Spleen (tissue), 11 donors: ENCODE measurements around the gene MT1G. TPM values are rescaled to one million over a fixed set of nuclear protein-coding genes. Genes with fewer than 3 reads are reported as not detected.
A peak's percentile ranks its signal among the peaks of the same experiment; 100 is the strongest.

Source experiments
- DNase-seq: peaks from one replicate; pipeline ENCODE4 v3.0.0-alpha.2; 2020
- H3K27ac ChIP-seq, 8 donors: fragments of 200-600 bp; sonication (generic) in 7 of 8; 1 replicate in 4 of 8; 2 replicates in 4 of 8; pipeline versions ENCODE4 v1.5.0 to v1.8.0; 2016 to 2021; ENCODE audit warnings: inconsistent platforms in 4 of 8, mild to moderate bottlenecking in 4 of 8, moderate library complexity in 1 of 8
- H3K27me3 ChIP-seq, 7 donors: fragments of 200-600 bp; sonication (generic) in 6 of 7; replicated peaks in 1 of 7; 1 replicate in 4 of 7; 2 replicates in 3 of 7; pipeline versions ENCODE4 v1.5.0 to v1.8.0; 2016 to 2021; ENCODE audit warnings: inconsistent platforms in 3 of 7, mild to moderate bottlenecking in 1 of 7
- H3K36me3 ChIP-seq, 6 donors: fragments of 200-600 bp; sonication (generic) in 5 of 6; 1 replicate in 4 of 6; 2 replicates in 2 of 6; pipeline versions ENCODE4 v1.5.0 to v1.8.0; 2016 to 2021; ENCODE audit warnings: inconsistent platforms in 2 of 6
- H3K4me1 ChIP-seq, 6 donors: fragments of 200-600 bp; sonication (generic) in 5 of 6; 1 replicate in 3 of 6; 2 replicates in 3 of 6; pipeline versions ENCODE4 v1.5.0 to v1.8.0; 2016 to 2021; ENCODE audit warnings: inconsistent platforms in 3 of 6
- H3K4me3 ChIP-seq, 8 donors: fragments of 200-600 bp; sonication (generic) in 7 of 8; 1 replicate in 4 of 8; 2 replicates in 4 of 8; pipeline versions ENCODE4 v1.5.0 to v1.8.0; 2016 to 2021; ENCODE audit warnings: inconsistent platforms in 4 of 8, mild to moderate bottlenecking in 4 of 8, moderate library complexity in 2 of 8
- H3K9me3 ChIP-seq, 8 donors: fragments of 200-600 bp; sonication (generic) in 7 of 8; 1 replicate in 4 of 8; 2 replicates in 4 of 8; pipeline versions ENCODE4 v1.5.0 to v1.8.0; 2016 to 2021; ENCODE audit warnings: inconsistent platforms in 4 of 8
- CTCF ChIP-seq, 11 experiments: fragments of 200-600 bp in 7 of 11; fragments of 450-650 bp in 4 of 11; sonication (generic) in 4 of 11; IDR thresholded peaks in 8 of 11; conservative IDR thresholded peaks in 3 of 11; 1 replicate in 7 of 11; 2 replicates in 4 of 11; pipeline versions ENCODE4 v1.4.0 to v1.8.0; 2016 to 2021; ENCODE audit warnings: antibody characterized with exemption in 11 of 11, inconsistent platforms in 4 of 11, mild to moderate bottlenecking in 1 of 11
- POLR2A ChIP-seq, 3 donors: fragments of 450-650 bp; IDR thresholded peaks; one replicate each; pipeline ENCODE4 v1.5.1; 2017; ENCODE audit warnings: antibody characterized with exemption in 3 of 3, mild to moderate bottlenecking in 1 of 3
- POLR2AphosphoS5 ChIP-seq, 3 donors: sonication (generic); formaldehyde crosslinking; IDR thresholded peaks; one replicate each; pipeline ENCODE4 v1.5.1; 2017; ENCODE audit warnings: antibody characterized with exemption in 3 of 3
- WGBS, 5 donors: extraction: QIAGEN DNeasy Blood & Tissue Kit in 3 of 5; methylation state at CpG; one replicate each; pipeline versions ENCODE4 v1.1.5 to v1.1.7; 2013 to 2018; 5-methylcytosine and 5-hydroxymethylcytosine counted together
- intact Hi-C: fragments of 100-400 bp; cut with DNase I; formaldehyde crosslinking; loops from one replicate; pipeline ENCODE4 v1.15.0; 2023; ENCODE audit warnings: low total_unique reads
- polyA plus RNA-seq, 3 donors: library from polyadenylated mRNA; stranded (reverse); fragments of 200-250 nt; gene quantifications; one replicate each; pipeline ENCODE4 v1.2.1, GENCODE V29; 2013
- total RNA-seq, 7 donors: library from RNA; depleted of rRNA in 3 of 7; stranded (reverse); fragments of >200 nt in 3 of 7; fragmentation: NEBNext Ultra II Directional in 4 of 7; extraction: Animal tissue kit (Norgen Biotek cat#: 25700) in 4 of 7; gene quantifications; one replicate each; pipeline versions ENCODE4 v1.1.0 to v1.2.1, GENCODE V29; 2016 to 2021
- donor health status: healthy with polysubstance abuse.
- donor health status: DM: no; HTN: no; CAD: no; lungs with moderate emphysema.
- donor health status: DM: no; HTN: no; CAD: no.
- donor health status: Bipolar disorder and iron deficiency.
- donor health status: healthy.
- donor health status: DM: no; HTN: no; CAD: no.
- donor health status: DM: yes; HTN: yes; CAD: no.

MT1G gene
- total and polyA plus RNA-seq, 10 donors: 1.1 to 12.2 (median 3.9) TPM; not detected in 5

GRCh38 chr16:56684926-56685590 lies 17.2 kb upstream of the MT1G start:
- 84 to 91% (median 90%) methylated on average over 4 of the region's 4 CpGs for WGBS, 5 donors
- peaks cover 0 to 30% (median 23%) of the 10 kb centered on the region in 6 donors for H3K4me1 ChIP-seq
- H3K9me3 ChIP-seq: peaks cover 0 to 11% (median 3%) of the 10 kb centered on the region in 8 donors
- peaks cover 0 to 6% (median 0%) of the 10 kb centered on the region in 7 donors for H3K27me3 ChIP-seq
- intact Hi-C loops: loop anchor here (10.0 kb wide), 1 partner anchor 80 kb away; the partner anchor contains the start of gene MT2A
- no peak overlapping the region for H3K4me3 ChIP-seq
- DNase-seq: no peak
- no peak for TF ChIP-seq CTCF (IDR thresholded peaks at IDR 0.05 in 8 of 11, conservative IDR thresholded peaks at IDR 0.05 in 3 of 11)
- TF ChIP-seq POLR2A (IDR thresholded peaks at IDR 0.05): no peak
- TF ChIP-seq POLR2AphosphoS5 (IDR thresholded peaks at IDR 0.05): no peak
- H3K36me3 ChIP-seq: no peaks in the 10 kb centered on the region
- no peak overlapping the region for H3K27ac ChIP-seq

DNA sequence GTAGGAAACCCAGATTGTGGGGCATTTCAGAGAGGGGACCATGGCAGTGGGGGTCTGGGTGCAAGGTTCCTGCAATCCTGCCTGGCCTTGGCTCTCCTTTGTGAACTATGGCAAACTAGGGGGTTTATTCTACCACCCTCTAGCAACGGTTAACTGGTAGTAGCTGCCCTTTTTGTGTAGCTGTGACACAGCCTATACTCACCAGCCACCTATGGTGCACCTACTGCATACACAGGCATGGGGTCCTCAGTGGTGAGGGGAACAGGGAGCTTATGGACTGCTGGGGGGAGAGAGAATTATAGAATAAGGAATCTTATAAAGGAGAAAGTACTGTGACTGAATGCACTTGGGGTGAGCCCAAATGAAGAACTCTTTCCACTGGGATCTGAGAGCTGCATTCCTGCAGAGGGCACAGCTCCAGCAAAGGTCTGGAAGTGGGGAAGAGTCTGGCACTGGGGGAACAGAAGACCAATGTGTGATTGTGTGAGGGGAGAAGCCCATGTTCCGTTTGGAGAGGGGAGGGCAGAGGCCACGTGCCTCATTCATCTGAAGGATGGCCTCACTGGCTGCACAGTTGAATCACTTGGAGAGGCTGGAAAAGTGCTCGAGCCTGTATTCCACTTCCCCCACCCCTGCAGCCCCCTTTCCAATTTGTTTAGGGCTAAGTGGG lies 16.5 kb upstream of the MT1G start:
- Histone ChIP-seq H3K4me3 (no peak overlapping the region), H3K27ac (no peak overlapping the region), H3K4me1 (peaks cover 0 to 30% (median 23%) of the 10 kb centered on the region in 6 donors), H3K27me3 (peaks cover 0 to 6% (median 0%) of the 10 kb centered on the region in 7 donors), H3K9me3 (peaks cover 0 to 11% (median 3%) of the 10 kb centered on the region in 8 donors), H3K36me3 (no peaks in the 10 kb centered on the region)
- WGBS, 5 donors: 70 to 83% (median 79%) methylated on average over 4 of the region's 4 CpGs
- no peak for TF ChIP-seq POLR2A (IDR thresholded peaks at IDR 0.05)
- TF ChIP-seq POLR2AphosphoS5 (IDR thresholded peaks at IDR 0.05): no peak
- no peak for TF ChIP-seq CTCF (IDR thresholded peaks at IDR 0.05 in 8 of 11, conservative IDR thresholded peaks at IDR 0.05 in 3 of 11)
- intact Hi-C loops: loop anchor here (10.0 kb wide), 1 partner anchor 80 kb away; the partner anchor contains the start of gene MT2A
- DNase-seq: no peak

DNA sequence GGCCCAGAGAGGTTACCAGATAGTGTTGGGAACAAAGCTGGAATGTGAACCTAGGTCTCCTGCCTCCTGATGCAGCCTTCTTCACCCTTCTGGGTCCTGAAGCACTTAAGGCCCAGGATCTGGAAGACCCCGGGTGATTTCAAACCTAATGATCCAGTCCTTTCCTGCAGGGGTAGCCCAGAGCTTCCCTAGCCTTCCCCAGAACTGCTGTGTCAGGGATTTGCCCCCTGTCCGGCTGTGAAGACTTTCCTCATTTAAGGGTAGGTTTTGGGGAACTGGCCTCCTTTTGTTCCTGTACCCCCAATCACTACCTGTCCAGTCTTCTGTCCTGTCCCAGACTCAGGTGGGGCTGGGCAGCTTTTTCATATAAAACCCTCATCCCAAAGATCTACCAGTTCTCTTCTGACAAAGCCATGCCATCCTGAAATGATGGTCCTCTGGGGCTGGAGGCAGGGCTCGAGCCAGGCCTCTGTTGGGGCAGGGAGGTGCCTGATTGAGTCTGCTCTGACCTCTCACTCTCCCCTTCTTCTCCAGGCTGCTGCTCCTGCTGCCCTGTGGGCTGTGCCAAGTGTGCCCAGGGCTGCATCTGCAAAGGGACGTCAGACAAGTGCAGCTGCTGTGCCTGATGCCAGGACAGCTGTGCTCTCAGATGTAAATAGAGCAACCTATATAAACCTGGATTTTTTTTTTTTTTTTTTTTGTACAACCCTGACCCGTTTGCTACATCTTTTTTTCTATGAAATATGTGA lies 15.7 kb upstream of the MT1G start:
- H3K27ac ChIP-seq: peak overlapping the region in 1 of 8 donors; percentile 80
- peak overlapping the region in 5 of 8 donors; percentile 40 to 73 (median 56) for H3K4me3 ChIP-seq
- peaks cover 0 to 6% (median 0%) of the 10 kb centered on the region in 7 donors for H3K27me3 ChIP-seq
- DNase-seq: no peak
- TF ChIP-seq CTCF (IDR thresholded peaks at IDR 0.05 in 8 of 11, conservative IDR thresholded peaks at IDR 0.05 in 3 of 11): no peak
- TF ChIP-seq POLR2A (IDR thresholded peaks at IDR 0.05): no peak
- no peak for TF ChIP-seq POLR2AphosphoS5 (IDR thresholded peaks at IDR 0.05)
- intact Hi-C loops: loop anchor here (10.0 kb wide), 1 partner anchor 79 kb away; the partner anchor contains the start of gene MT2A
- H3K36me3 ChIP-seq: no peaks in the 10 kb centered on the region
- 79 to 90% (median 85%) methylated on average over 5 of the region's 5 CpGs for WGBS, 5 donors
- H3K4me1 ChIP-seq: peaks cover 0 to 30% (median 23%) of the 10 kb centered on the region in 6 donors
- H3K9me3 ChIP-seq: peaks cover 0 to 11% (median 3%) of the 10 kb centered on the region in 8 donors
